K562 (cell line): ENCODE data around the gene IL25. TPM values are rescaled to one million over a fixed set of nuclear protein-coding genes. Genes with fewer than 3 reads are reported as not detected.

ENCODE experiments used
- ATAC-seq: fragments of 200-7000 bp; cut with Tn5 transposase; 3 replicates; pipeline ENCODE4 v1.9.1; 2020; ENCODE audit warnings: moderate library complexity
- BruUV-seq: library from RNA; stranded (reverse); fragments of 400-500 nt; replicated peaks from 2 replicates; lab custom pipeline; 2021; lab: Mats Ljungman, UMichigan
- CTCF ChIA-PET: fragments of 300-600 bp; formaldehyde crosslinking; extraction: SDS; loops from one replicate; lab custom pipeline; 2021; ENCODE audit warnings: low intra/inter-chr PET ratio; lab: Yijun Ruan, JAX
- POLR2A ChIA-PET: fragments of 300-600, 350-650 bp; sonication (Branson Sonifier 250); formaldehyde crosslinking; extraction: SDS; loops from one replicate; lab custom pipeline; 2021; ENCODE audit warnings: antibody characterized with exemption, inconsistent platforms; lab: Yijun Ruan, JAX
- DNase-seq, 4 experiments: peaks; one replicate each; pipeline versions ENCODE4 v3.0.0 to v3.0.0-alpha.2; 2011 to 2018; ENCODE audit warnings: low spot score in 3 of 4, mixed read lengths in 3 of 4; ENCODE audit errors: extremely low read depth in 1 of 4
- FAIRE-seq: peaks from 2 replicates; lab custom pipeline; 2011; peaks lifted over from hg19 to GRCh38; lab: Jason Lieb, UNC
- H2AFZ ChIP-seq: 2 replicates; pipeline ENCODE4 v1.6.0; 2011; ENCODE audit warnings: low read depth, low read length, control low read depth, inconsistent platforms
- H3K27ac ChIP-seq: fragments of 200-600 bp; 3 replicates; pipeline ENCODE4 v1.8.0; 2011; ENCODE audit warnings: low read depth, mild to moderate bottlenecking, control low read depth, inconsistent platforms, low read length, moderate library complexity, mixed read lengths; ENCODE audit errors: extremely low read depth
- H3K27me3 ChIP-seq, 2 experiments: fragments of 300-600 bp in 1 of 2; 2 replicates in 1 of 2; 3 replicates in 1 of 2; pipeline versions ENCODE4 v1.6.0 to v1.8.0; 2011; ENCODE audit warnings: inconsistent platforms in 2 of 2, low read length in 2 of 2, mild to moderate bottlenecking in 1 of 2, mixed read lengths in 1 of 2, moderate library complexity in 1 of 2; ENCODE audit not compliant: control insufficient read depth in 2 of 2, insufficient read depth in 2 of 2
- H3K36me3 ChIP-seq: fragments of 300-600 bp; 3 replicates; pipeline ENCODE4 v1.8.0; 2011; ENCODE audit warnings: mild to moderate bottlenecking, low read length, inconsistent platforms; ENCODE audit not compliant: control insufficient read depth, insufficient read depth
- H3K4me1 ChIP-seq, 2 experiments: fragments of 200-600 bp in 1 of 2; replicated peaks in 1 of 2; 2 replicates in 1 of 2; 3 replicates in 1 of 2; pipeline versions ENCODE4 v1.5.1 to v1.8.0; 2011; ENCODE audit warnings: inconsistent platforms in 2 of 2, low read length in 2 of 2, mild to moderate bottlenecking in 1 of 2, mixed read lengths in 1 of 2, moderate library complexity in 1 of 2; ENCODE audit not compliant: control insufficient read depth in 2 of 2, insufficient read depth in 2 of 2
- H3K4me2 ChIP-seq: 2 replicates; pipeline ENCODE4 v1.6.1; 2011; ENCODE audit warnings: low read length, control low read depth, inconsistent platforms, mixed read lengths; ENCODE audit not compliant: insufficient read depth
- H3K4me3 ChIP-seq: fragments of 200-600 bp; sonication (generic), shearing (Covaris generic); 2 replicates; pipeline ENCODE4 v1.5.1; 2016; ENCODE audit warnings: control low read depth, inconsistent platforms
- H3K79me2 ChIP-seq: fragments of 200-600 bp; 3 replicates; pipeline ENCODE4 v1.8.0; 2011; ENCODE audit warnings: low read length, inconsistent platforms; ENCODE audit not compliant: control insufficient read depth, insufficient read depth
- H3K9ac ChIP-seq, 2 experiments: 2 replicates each; pipeline versions ENCODE4 v1.6.0 to v1.6.1; 2011; ENCODE audit warnings: low read depth in 2 of 2, low read length in 2 of 2, control low read depth in 1 of 2, inconsistent platforms in 1 of 2, mild to moderate bottlenecking in 1 of 2, mixed read lengths in 1 of 2; ENCODE audit not compliant: insufficient read depth in 1 of 2
- H3K9me1 ChIP-seq: one replicate; pipeline ENCODE4 v1.6.0; 2011; ENCODE audit warnings: inconsistent platforms, mild to moderate bottlenecking, low read length, moderate library complexity; ENCODE audit not compliant: control insufficient read depth, insufficient read depth
- H3K9me3 ChIP-seq: replicated peaks from 2 replicates; pipeline ENCODE4 v1.5.1; 2011; ENCODE audit warnings: low read depth, low read length, inconsistent platforms; ENCODE audit not compliant: control insufficient read depth, insufficient read depth
- H4K20me1 ChIP-seq: replicated peaks from 2 replicates; pipeline ENCODE4 v1.6.1; 2011; ENCODE audit warnings: low read length, inconsistent platforms, mixed read lengths; ENCODE audit not compliant: control insufficient read depth, insufficient read depth
- MLLT1 ChIP-seq, 2 experiments: fragments of 450-650 bp; IDR thresholded peaks; 2 replicates each; pipeline ENCODE4 v1.6.1; 2016
- RBFOX2 ChIP-seq: fragments of 200-400 bp; formaldehyde crosslinking; IDR thresholded peaks from 2 replicates; pipeline ENCODE4 v1.6.1; 2017; ENCODE audit warnings: low read depth, mild to moderate bottlenecking, low read length, moderate library complexity
- ZBED1 ChIP-seq: IDR thresholded peaks from 2 replicates; pipeline ENCODE4 v1.6.1; 2014
- ZNF408 ChIP-seq: fragments of 250-450 bp; sonication (Bioruptor Pico); IDR thresholded peaks from 2 replicates; pipeline ENCODE4 v1.4.0; 2020; ENCODE audit warnings: low read depth, mild to moderate bottlenecking, moderate library complexity
- WGBS: fragments of 100-300 bp; shearing (Covaris generic); methylation state at CpG from one replicate; pipeline ENCODE4 v1.1.6; 2016; ENCODE audit warnings: low coverage, mixed read lengths; ENCODE audit not compliant: insufficient coverage; ENCODE audit errors: missing lambda C conversion rate; 5-methylcytosine and 5-hydroxymethylcytosine counted together
- in situ Hi-C: fragments of 300-500 bp; cut with MboI; formaldehyde crosslinking; loops from 4 replicates; pipeline ENCODE4 v1.15.0; 2018; ENCODE audit warnings: inconsistent platforms, mixed read lengths
- intact Hi-C: fragments of 100-400 bp; cut with micrococcal nuclease; formaldehyde crosslinking; loops from 2 replicates; pipeline ENCODE4 v1.14.2; 2022
- polyA plus RNA-seq, 8 experiments: library from polyadenylated mRNA; depleted of rRNA in 4 of 8; stranded (reverse) in 5 of 8; unstranded in 3 of 8; fragments of >200 nt; fragmentation: Nextera tagmentation in 2 of 8; fragmentation: Illumina TruSeq in 1 of 8; extraction: Ambion mirVana in 2 of 8; extraction: Trizol in 1 of 8; gene quantifications; 2 replicates each; pipeline versions ENCODE4 v1.2.1 to v1.2.3, GENCODE V29; 2011 to 2014; ENCODE audit warnings: inconsistent platforms in 1 of 8, missing spikeins in 1 of 8
- total RNA-seq, 7 experiments: library from RNA; depleted of rRNA in 6 of 7; stranded (reverse); fragments of >200 nt in 6 of 7; fragmentation: Illumina TruSeq in 2 of 7; extraction: Trizol in 2 of 7; gene quantifications; 2 replicates each; pipeline versions ENCODE4 v1.2.1 to v1.2.3, GENCODE V29; 2011 to 2021; ENCODE audit warnings: low replicate concordance in 1 of 7
- TF ChIP-seq, protein P1 (sequence below): fragments of 450-650 bp; IDR thresholded peaks from 2 replicates; pipeline ENCODE4 v1.6.1; 2016; ENCODE audit warnings: low read depth, mild to moderate bottlenecking, moderate library complexity
- TF ChIP-seq, protein P2 (sequence below): fragments of 450-650 bp; IDR thresholded peaks from 2 replicates; pipeline ENCODE4 v1.6.1; 2017; ENCODE audit warnings: antibody characterized with exemption

IL25 gene
- total and polyA plus RNA-seq, 9 of the 15 experiments (the other 6 are each of a cell fraction or from before 2014, with no cell fraction given), result not detected

DNA sequence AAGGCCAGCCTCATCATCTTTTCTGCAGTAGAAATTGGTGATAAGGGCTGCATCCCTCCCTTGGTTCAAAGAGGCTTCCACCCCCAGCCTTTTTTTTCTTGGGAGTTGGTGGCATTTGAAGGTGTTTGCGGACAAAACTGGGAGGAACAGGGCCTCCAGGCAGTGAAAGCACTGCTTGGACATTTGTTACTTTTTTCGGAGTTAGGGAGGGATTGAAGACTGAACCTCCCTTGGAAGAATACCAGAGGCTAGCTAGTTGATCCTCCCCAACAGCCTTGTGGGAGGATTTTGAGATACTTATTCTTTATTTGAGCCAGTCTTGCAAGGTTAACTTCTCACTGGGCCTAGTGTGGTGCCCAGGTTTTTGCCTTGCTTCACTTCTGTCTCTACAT, 48.2 kb upstream of the IL25 start:
- CTCF ChIA-PET, result no interaction called here
- no TSS peak for BruUV-seq
- WGBS, result 95% methylated on average over 2 of the region's 2 CpGs
- Histone ChIP-seq H3K27me3 (no peaks in the 10 kb centered on the region), H3K79me2 (peaks cover 34% of the 10 kb centered on the region), H3K9me3 (no peaks in the 10 kb centered on the region), H2AFZ (no peak overlapping the region), H3K9ac (no peak overlapping the region), H3K4me3 (no peak overlapping the region), H3K27ac (no peak overlapping the region), H3K4me1 (peaks cover 11 to 17% of the 10 kb centered on the region in 2 experiments; a peak in 4 of 5 replicates), H4K20me1 (no peaks in the 10 kb centered on the region; the same call in 1 of the 2 replicates), H3K4me2 (no peak overlapping the region), H3K9me1 (no peaks in the 10 kb centered on the region), H3K36me3 (peaks cover 55% of the 10 kb centered on the region; the same call in 2 of the 3 replicates)
- TF ChIP-seq RBFOX2 (peak; percentile 21; the same call in 1 of the 2 replicates), MLLT1 (IDR thresholded peaks at IDR 0.05) (no peak), ZNF408 (CRISPR knock-in tag) (no peak), ZBED1 (no peak)
- TF ChIP-seq, protein P1, sequence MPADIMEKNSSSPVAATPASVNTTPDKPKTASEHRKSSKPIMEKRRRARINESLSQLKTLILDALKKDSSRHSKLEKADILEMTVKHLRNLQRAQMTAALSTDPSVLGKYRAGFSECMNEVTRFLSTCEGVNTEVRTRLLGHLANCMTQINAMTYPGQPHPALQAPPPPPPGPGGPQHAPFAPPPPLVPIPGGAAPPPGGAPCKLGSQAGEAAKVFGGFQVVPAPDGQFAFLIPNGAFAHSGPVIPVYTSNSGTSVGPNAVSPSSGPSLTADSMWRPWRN, result no peak
- TF ChIP-seq, protein P2, sequence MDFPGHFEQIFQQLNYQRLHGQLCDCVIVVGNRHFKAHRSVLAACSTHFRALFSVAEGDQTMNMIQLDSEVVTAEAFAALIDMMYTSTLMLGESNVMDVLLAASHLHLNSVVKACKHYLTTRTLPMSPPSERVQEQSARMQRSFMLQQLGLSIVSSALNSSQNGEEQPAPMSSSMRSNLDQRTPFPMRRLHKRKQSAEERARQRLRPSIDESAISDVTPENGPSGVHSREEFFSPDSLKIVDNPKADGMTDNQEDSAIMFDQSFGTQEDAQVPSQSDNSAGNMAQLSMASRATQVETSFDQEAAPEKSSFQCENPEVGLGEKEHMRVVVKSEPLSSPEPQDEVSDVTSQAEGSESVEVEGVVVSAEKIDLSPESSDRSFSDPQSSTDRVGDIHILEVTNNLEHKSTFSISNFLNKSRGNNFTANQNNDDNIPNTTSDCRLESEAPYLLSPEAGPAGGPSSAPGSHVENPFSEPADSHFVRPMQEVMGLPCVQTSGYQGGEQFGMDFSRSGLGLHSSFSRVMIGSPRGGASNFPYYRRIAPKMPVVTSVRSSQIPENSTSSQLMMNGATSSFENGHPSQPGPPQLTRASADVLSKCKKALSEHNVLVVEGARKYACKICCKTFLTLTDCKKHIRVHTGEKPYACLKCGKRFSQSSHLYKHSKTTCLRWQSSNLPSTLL, result no peak
- intact Hi-C loops (loop anchor here (10.0 kb wide), 2 partner anchors 130 to 230 kb away; partner anchors contain the start of genes THTPA and ZFHX2), in situ Hi-C loops (no loop called here)
- POLR2A ChIA-PET, result interaction anchor here (0.6 kb wide), 1 partner anchor 22 kb away, joined by 4 read pairs; no protein-coding TSS in a partner anchor
- FAIRE-seq, result no peak
- ATAC-seq, result no peak
- DNase-seq, result peak in 1 of 4 experiments; percentile 4
